Heart left ventricle (tissue), 16 donors: Measurements from ENCODE around the gene TGFB1. TPM values are rescaled to one million over a fixed set of nuclear protein-coding genes. Genes with fewer than 3 reads are reported as not detected.

ENCODE experiments used
- ATAC-seq, 4 donors: fragments of 200-7000 bp; cut with Tn5 transposase; one replicate each; pipeline ENCODE4 v1.9.1; 2020 to 2022; ENCODE audit warnings: moderate library complexity in 4 of 4, mild to moderate bottlenecking in 3 of 4, moderate number of reproducible peaks in 1 of 4
- DNase-seq, 5 donors: peaks; one replicate each; pipeline ENCODE4 v3.0.0-alpha.2; 2020
- H3K27ac ChIP-seq, 12 donors: fragments of 200-600 bp; sonication (generic) in 4 of 12; one replicate each; pipeline versions ENCODE4 v1.5.0 to v1.8.0; 2016 to 2022; ENCODE audit warnings: mild to moderate bottlenecking in 2 of 12
- H3K27me3 ChIP-seq, 9 donors: fragments of 200-600 bp; sonication (generic) in 2 of 9; one replicate each; pipeline versions ENCODE4 v1.5.1 to v1.8.0; 2016 to 2022; ENCODE audit warnings: mild to moderate bottlenecking in 3 of 9
- H3K36me3 ChIP-seq, 9 donors: fragments of 200-600 bp; sonication (generic) in 2 of 9; one replicate each; pipeline versions ENCODE4 v1.5.0 to v1.8.0; 2018 to 2022; ENCODE audit warnings: mild to moderate bottlenecking in 2 of 9
- H3K4me1 ChIP-seq, 12 donors: fragments of 200-600 bp; sonication (generic) in 4 of 12; one replicate each; pipeline versions ENCODE4 v1.5.0 to v1.8.0; 2016 to 2022; ENCODE audit warnings: mild to moderate bottlenecking in 3 of 12
- H3K4me3 ChIP-seq, 12 donors: fragments of 200-600 bp; sonication (generic) in 4 of 12; one replicate each; pipeline versions ENCODE4 v1.5.0 to v1.8.0; 2017 to 2022; ENCODE audit warnings: mild to moderate bottlenecking in 9 of 12, moderate library complexity in 4 of 12
- H3K9me3 ChIP-seq, 12 donors: fragments of 200-600 bp; sonication (generic) in 4 of 12; one replicate each; pipeline versions ENCODE4 v1.5.0 to v1.8.0; 2016 to 2022; ENCODE audit warnings: mild to moderate bottlenecking in 1 of 12
- POLR2A ChIP-seq, 2 donors: fragments of 450-650 bp; IDR thresholded peaks; one replicate each; pipeline ENCODE4 v1.6.1; 2017; ENCODE audit warnings: antibody characterized with exemption in 2 of 2, mild to moderate bottlenecking in 2 of 2, moderate library complexity in 2 of 2
- WGBS, 4 donors: extraction: QIAGEN DNeasy Blood & Tissue Kit in 2 of 4; methylation state at CpG; one replicate each; pipeline versions ENCODE4 v1.1.5 to v1.1.7; 2013 to 2018; 5-methylcytosine and 5-hydroxymethylcytosine counted together
- intact Hi-C, 10 donors: fragments of 100-400 bp; cut with DNase I; formaldehyde crosslinking; loops; one replicate each; pipeline versions ENCODE4 v1.11.1 to v1.14.2; 2022
- polyA plus RNA-seq, 2 donors: library from polyadenylated mRNA; stranded (reverse); fragments of 200-250 nt; gene quantifications; one replicate each; pipeline ENCODE4 v1.2.3, GENCODE V29; 2013
- total RNA-seq, 9 donors: library from RNA; depleted of rRNA in 2 of 9; stranded (reverse); fragments of >200 nt in 2 of 9; fragmentation: NEBNext Ultra II Directional in 3 of 9; extraction: Animal tissue kit (Norgen Biotek cat#: 25700) in 3 of 9; gene quantifications; one replicate each; pipeline versions ENCODE4 v1.1.0 to v1.2.4, GENCODE V29; 2016 to 2023
- TF ChIP-seq, protein P1 (sequence below), 12 donors: fragments of 200-600 bp; sonication (generic) in 4 of 12; IDR thresholded peaks; one replicate each; pipeline versions ENCODE4 v1.5.0 to v1.8.0; 2018 to 2022; ENCODE audit warnings: antibody characterized with exemption in 12 of 12, mild to moderate bottlenecking in 5 of 12
- donor health status: ischemic (EF 13 %, LVEDD 7.1; RV severe dilation, severe dysfunction).
- donor health status: healthy with polysubstance abuse.
- donor health status: DM: no; HTN: yes; CAD: no.
- donor health status: DM: no; HTN: no; CAD: no.
- donor health status: ischemic (EF 25% LVEDD 6.9; RV normal size, moderate dysfunction).
- donor health status: ischemic (EF 25% LVEDD 5.7; RV mildly dilated, moderate dysfunction).
- donor health status: healthy.
- donor health status: DM: yes; HTN: yes; CAD: no.
- donor health status: ischemic (EF 35%, LVEDD 5.7; RV mildly dilated, moderate dysfunction).
- donor health status: nonischemic (EF 11% LVEDD 7.7; RV severe dilation, severe dysfunction).
- donor health status: DM: yes; HTN: yes; CAD: no.
- donor health status: PGD.
- donor health status: ischemic (EF 29% LVEDD 5.4; RV normal size, mild dysfunction).
- donor health status: nonischemic (EF 23%, LVEDD 6.1; RV moderate dilation, normal function).

TGFB1 gene
- total and polyA plus RNA-seq, 11 donors, result 9.4 to 68.8 (median 13.9) TPM

GRCh38 chr19:41299046-41299754, 54.5 kb downstream of the TGFB1 start:
- Histone ChIP-seq H3K9me3 (no peaks in the 10 kb centered on the region), H3K4me1 (peaks cover 6 to 75% (median 49%) of the 10 kb centered on the region in 12 donors), H3K36me3 (peaks cover 7 to 95% (median 79%) of the 10 kb centered on the region in 9 donors), H3K27me3 (no peaks in the 10 kb centered on the region), H3K4me3 (no peak overlapping the region), H3K27ac (peak overlapping the region; percentile 78 to 96 (median 88))
- ATAC-seq (peak; percentile 7 to 24 (median 16)), DNase-seq (peak in 3 of 5 donors; percentile 45 to 61 (median 60))
- no peak for TF ChIP-seq POLR2A (IDR thresholded peaks at IDR 0.05)
- TF ChIP-seq, protein P1, sequence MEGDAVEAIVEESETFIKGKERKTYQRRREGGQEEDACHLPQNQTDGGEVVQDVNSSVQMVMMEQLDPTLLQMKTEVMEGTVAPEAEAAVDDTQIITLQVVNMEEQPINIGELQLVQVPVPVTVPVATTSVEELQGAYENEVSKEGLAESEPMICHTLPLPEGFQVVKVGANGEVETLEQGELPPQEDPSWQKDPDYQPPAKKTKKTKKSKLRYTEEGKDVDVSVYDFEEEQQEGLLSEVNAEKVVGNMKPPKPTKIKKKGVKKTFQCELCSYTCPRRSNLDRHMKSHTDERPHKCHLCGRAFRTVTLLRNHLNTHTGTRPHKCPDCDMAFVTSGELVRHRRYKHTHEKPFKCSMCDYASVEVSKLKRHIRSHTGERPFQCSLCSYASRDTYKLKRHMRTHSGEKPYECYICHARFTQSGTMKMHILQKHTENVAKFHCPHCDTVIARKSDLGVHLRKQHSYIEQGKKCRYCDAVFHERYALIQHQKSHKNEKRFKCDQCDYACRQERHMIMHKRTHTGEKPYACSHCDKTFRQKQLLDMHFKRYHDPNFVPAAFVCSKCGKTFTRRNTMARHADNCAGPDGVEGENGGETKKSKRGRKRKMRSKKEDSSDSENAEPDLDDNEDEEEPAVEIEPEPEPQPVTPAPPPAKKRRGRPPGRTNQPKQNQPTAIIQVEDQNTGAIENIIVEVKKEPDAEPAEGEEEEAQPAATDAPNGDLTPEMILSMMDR (IDR thresholded peaks at IDR 0.05), result no peak
- 28 to 35% (median 32%) methylated on average over 10 of the region's 10 CpGs for WGBS, 4 donors
- intact Hi-C loops, result loop anchor here in 5 of 10 donors (2.0 kb wide), 3 partner anchors 34 to 72 kb away; partner anchors contain the start of gene HNRNPUL1 (in 2 of the 5)

- Histone ChIP-seq H3K9me3 (no peaks in the 10 kb centered on the region), H3K36me3 (peaks cover 7 to 95% (median 79%) of the 10 kb centered on the region in 9 donors), H3K27me3 (no peaks in the 10 kb centered on the region), H3K4me3 (peak overlapping the region in 1 of 12 donors; percentile 10), H3K4me1 (peaks cover 6 to 75% (median 48%) of the 10 kb centered on the region in 12 donors), H3K27ac (peak overlapping the region; percentile 78 to 96 (median 88))
- 14 to 29% (median 20%) methylated on average over 4 of the region's 4 CpGs for WGBS, 4 donors
- DNase-seq, result peak; percentile 85 to 91 (median 91)
- intact Hi-C loops, result loop anchor here in 5 of 10 donors (2.0 kb wide), 3 partner anchors 34 to 72 kb away; partner anchors contain the start of gene HNRNPUL1 (in 2 of the 5)
- peak; percentile 74 to 87 (median 82) for ATAC-seq
- TF ChIP-seq POLR2A (IDR thresholded peaks at IDR 0.05), result peak in 1 of 2 donors; percentile 31
- TF ChIP-seq, protein P1 (IDR thresholded peaks at IDR 0.05), result no peak
Observed at GRCh38 chr19:41298348-41298964, 55.3 kb downstream of the TGFB1 start.

DNA sequence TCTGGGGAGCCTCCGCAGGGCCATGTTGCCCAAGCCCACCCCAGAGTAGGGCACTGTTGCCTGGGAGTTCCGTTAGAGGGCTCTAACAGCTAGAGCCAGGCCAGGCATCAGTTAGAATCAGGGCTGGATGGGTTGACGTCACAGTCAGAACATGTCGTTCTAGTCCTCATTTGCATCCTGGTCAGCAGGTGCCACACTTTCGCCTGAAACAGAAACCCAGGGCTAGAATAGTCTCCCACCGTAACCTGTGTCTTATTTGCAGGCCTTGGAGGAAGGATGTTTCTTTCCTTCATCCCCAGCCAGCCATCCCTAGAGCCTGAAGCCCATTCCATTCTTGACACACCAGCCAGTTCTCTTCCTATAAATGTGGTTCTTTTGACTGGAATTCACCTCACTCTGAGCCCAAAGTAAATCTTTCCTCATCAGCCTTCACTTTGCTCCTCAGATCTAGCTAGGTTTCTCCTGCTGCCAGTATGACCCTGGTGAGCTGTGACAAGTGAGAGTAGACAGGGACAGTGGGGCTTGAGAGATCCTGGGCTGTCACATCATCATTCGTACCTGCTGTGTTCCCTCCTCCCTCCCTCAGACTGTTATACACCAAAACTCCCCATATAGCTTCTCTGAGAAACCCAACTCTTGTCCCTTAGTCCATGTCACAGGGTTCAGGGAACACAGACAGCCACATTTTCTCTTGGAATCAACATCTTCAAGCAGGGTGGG, 55.9 kb downstream of the TGFB1 start:
- Histone ChIP-seq H3K9me3 (no peaks in the 10 kb centered on the region), H3K4me1 (peaks cover 6 to 70% (median 48%) of the 10 kb centered on the region in 12 donors), H3K4me3 (peak overlapping the region in 1 of 12 donors; percentile 10), H3K36me3 (peaks cover 7 to 95% (median 79%) of the 10 kb centered on the region in 9 donors), H3K27me3 (no peaks in the 10 kb centered on the region), H3K27ac (peak overlapping the region; percentile 78 to 96 (median 88))
- peak in 1 of 5 donors; percentile 72 for DNase-seq
- 44 to 58% (median 51%) methylated on average over 6 to 7 of the region's 7 CpGs for WGBS, 4 donors
- intact Hi-C loops, result loop anchor here in 6 of 10 donors (1.0 to 2.0 kb wide), 4 partner anchors 33 to 71 kb away; partner anchors contain the start of gene HNRNPUL1 (in 3 of the 6)
- peak; percentile 33 to 61 (median 50) for ATAC-seq
- TF ChIP-seq POLR2A (IDR thresholded peaks at IDR 0.05), result no peak
- TF ChIP-seq, protein P1 (IDR thresholded peaks at IDR 0.05), result peak in 1 of 12 donors; percentile 21
